CD14-positive monocyte (primary cell): ENCODE data around the gene CAMKV. TPM values are rescaled to one million over a fixed set of nuclear protein-coding genes. Genes with fewer than 3 reads are reported as not detected.

Experiments used
- DNase-seq, 3 donors: peaks; one replicate each; pipeline ENCODE4 v3.0.0-alpha.2; 2011 to 2022
- H2AFZ ChIP-seq: 2 replicates; pipeline ENCODE4 v1.6.0; 2012; ENCODE audit warnings: mild to moderate bottlenecking, low read depth, low read length, inconsistent platforms; ENCODE audit not compliant: insufficient read depth, poor library complexity, severe bottlenecking
- H3K27ac ChIP-seq, 2 donors: 1 replicate in 1 of 2; 2 replicates in 1 of 2; pipeline ENCODE4 v1.5.1; 2012 to 2013; ENCODE audit warnings: low read length in 2 of 2, control low read depth in 1 of 2, inconsistent platforms in 1 of 2, low read depth in 1 of 2, mild to moderate bottlenecking in 1 of 2
- H3K27me3 ChIP-seq, 2 donors: one replicate each; pipeline versions ENCODE4 v1.6.0 to v1.6.1; 2011 to 2013; ENCODE audit warnings: low read length in 2 of 2; ENCODE audit not compliant: control insufficient read depth in 2 of 2, insufficient read depth in 2 of 2
- H3K36me3 ChIP-seq, 2 donors: replicated peaks in 1 of 2; 1 replicate in 1 of 2; 2 replicates in 1 of 2; pipeline versions ENCODE4 v1.5.1 to v1.6.1; 2012 to 2013; ENCODE audit warnings: low read length in 2 of 2, control low read depth in 1 of 2, inconsistent platforms in 1 of 2, mild to moderate bottlenecking in 1 of 2; ENCODE audit not compliant: insufficient read depth in 2 of 2, control insufficient read depth in 1 of 2
- H3K4me1 ChIP-seq, 2 donors: 1 replicate in 1 of 2; 2 replicates in 1 of 2; pipeline versions ENCODE4 v1.5.1 to v1.6.1; 2012 to 2013; ENCODE audit warnings: low read length in 2 of 2, control low read depth in 1 of 2, inconsistent platforms in 1 of 2, mild to moderate bottlenecking in 1 of 2, moderate library complexity in 1 of 2; ENCODE audit not compliant: insufficient read depth in 2 of 2, control insufficient read depth in 1 of 2
- H3K4me2 ChIP-seq: replicated peaks from 2 replicates; pipeline ENCODE3; 2012; ENCODE audit warnings: low read length, moderate library complexity, mild to moderate bottlenecking; ENCODE audit not compliant: poor library complexity, severe bottlenecking; ENCODE audit errors: extremely low read depth
- H3K4me3 ChIP-seq, 3 experiments: fragments of 200-600 bp in 1 of 3; sonication (generic) in 1 of 3; replicated peaks in 1 of 3; 1 replicate in 2 of 3; 2 replicates in 1 of 3; pipeline ENCODE4 v1.5.1; 2011 to 2013; ENCODE audit warnings: low read length in 3 of 3, mild to moderate bottlenecking in 3 of 3, control low read depth in 2 of 3, low read depth in 2 of 3, inconsistent platforms in 1 of 3, moderate library complexity in 1 of 3
- H3K79me2 ChIP-seq: 2 replicates; pipeline ENCODE4 v1.6.0; 2012; ENCODE audit warnings: mild to moderate bottlenecking, control low read depth, inconsistent platforms, low read length, moderate library complexity; ENCODE audit not compliant: insufficient read depth
- H3K9ac ChIP-seq: 2 replicates; pipeline ENCODE4 v1.6.0; 2017; ENCODE audit warnings: low read length, mild to moderate bottlenecking; ENCODE audit not compliant: insufficient read depth, poor library complexity, severe bottlenecking
- H3K9me3 ChIP-seq, 2 donors: replicated peaks in 1 of 2; 1 replicate in 1 of 2; 2 replicates in 1 of 2; pipeline versions ENCODE4 v1.5.1 to v1.6.1; 2012 to 2013; ENCODE audit warnings: low read length in 2 of 2, control low read depth in 1 of 2; ENCODE audit not compliant: control insufficient read depth in 1 of 2, insufficient read depth in 1 of 2
- H4K20me1 ChIP-seq: 2 replicates; pipeline ENCODE4 v1.6.0; 2012; ENCODE audit warnings: mild to moderate bottlenecking, low read length, control low read depth, moderate library complexity; ENCODE audit not compliant: insufficient read depth
- H3K27ac Mint-ChIP-seq, 7 donors: one replicate each; pipeline ENCODE4 v1.8.0; 2020; ENCODE audit warnings: mild to moderate bottlenecking in 7 of 7, mixed read lengths in 7 of 7, moderate library complexity in 6 of 7, inconsistent platforms in 2 of 7
- H3K27me3 Mint-ChIP-seq, 3 donors: one replicate each; pipeline ENCODE4 v1.8.0; 2021 to 2022; ENCODE audit warnings: low read depth in 3 of 3, mild to moderate bottlenecking in 3 of 3, mixed read lengths in 3 of 3, moderate library complexity in 3 of 3, inconsistent platforms in 1 of 3
- H3K36me3 Mint-ChIP-seq, 2 donors: one replicate each; pipeline ENCODE4 v1.8.0; 2020; ENCODE audit warnings: mixed read lengths in 2 of 2, inconsistent platforms in 1 of 2, mild to moderate bottlenecking in 1 of 2
- H3K4me1 Mint-ChIP-seq: one replicate; pipeline ENCODE4 v1.8.0; 2020; ENCODE audit warnings: mild to moderate bottlenecking, mixed read lengths
- H3K4me3 Mint-ChIP-seq, 2 donors: one replicate each; pipeline ENCODE4 v1.8.0; 2020; ENCODE audit warnings: mild to moderate bottlenecking in 2 of 2, mixed read lengths in 2 of 2, moderate library complexity in 1 of 2
- H3K9me3 Mint-ChIP-seq, 7 donors: one replicate each; pipeline ENCODE4 v1.8.0; 2020 to 2022; ENCODE audit warnings: mixed read lengths in 7 of 7, mild to moderate bottlenecking in 6 of 7, moderate library complexity in 6 of 7, inconsistent platforms in 2 of 7
- WGBS: methylation state at CpG from one replicate; pipeline ENCODE4 v1.1.5; 2013; ENCODE audit warnings: missing lambda C conversion rate; ENCODE audit not compliant: insufficient coverage; 5-methylcytosine and 5-hydroxymethylcytosine counted together
- intact Hi-C, 2 donors: fragments of 100-400 bp; cut with micrococcal nuclease; formaldehyde crosslinking; loops; one replicate each; pipeline versions ENCODE4 v1.15.0 to v1.15.1; 2023
- polyA plus RNA-seq, 3 donors: library from polyadenylated mRNA; depleted of rRNA in 1 of 3; unstranded in 2 of 3; stranded (reverse) in 1 of 3; fragments of 300-500 nt in 2 of 3; fragments of >200 nt in 1 of 3; fragmentation: Illumina TruSeq in 2 of 3; gene quantifications; 1 replicate in 2 of 3; 2 replicates in 1 of 3; pipeline ENCODE4 v1.2.3, GENCODE V29; 2012 to 2021
- TF ChIP-seq, protein P1 (sequence below): fragments of 200-600 bp; IDR thresholded peaks from one replicate; pipeline ENCODE4 v1.8.0; 2022; ENCODE audit warnings: antibody characterized with exemption, mild to moderate bottlenecking

The CAMKV gene
- polyA plus RNA-seq, 3 donors: 0.03 to 0.10 TPM; not detected in 1

DNA sequence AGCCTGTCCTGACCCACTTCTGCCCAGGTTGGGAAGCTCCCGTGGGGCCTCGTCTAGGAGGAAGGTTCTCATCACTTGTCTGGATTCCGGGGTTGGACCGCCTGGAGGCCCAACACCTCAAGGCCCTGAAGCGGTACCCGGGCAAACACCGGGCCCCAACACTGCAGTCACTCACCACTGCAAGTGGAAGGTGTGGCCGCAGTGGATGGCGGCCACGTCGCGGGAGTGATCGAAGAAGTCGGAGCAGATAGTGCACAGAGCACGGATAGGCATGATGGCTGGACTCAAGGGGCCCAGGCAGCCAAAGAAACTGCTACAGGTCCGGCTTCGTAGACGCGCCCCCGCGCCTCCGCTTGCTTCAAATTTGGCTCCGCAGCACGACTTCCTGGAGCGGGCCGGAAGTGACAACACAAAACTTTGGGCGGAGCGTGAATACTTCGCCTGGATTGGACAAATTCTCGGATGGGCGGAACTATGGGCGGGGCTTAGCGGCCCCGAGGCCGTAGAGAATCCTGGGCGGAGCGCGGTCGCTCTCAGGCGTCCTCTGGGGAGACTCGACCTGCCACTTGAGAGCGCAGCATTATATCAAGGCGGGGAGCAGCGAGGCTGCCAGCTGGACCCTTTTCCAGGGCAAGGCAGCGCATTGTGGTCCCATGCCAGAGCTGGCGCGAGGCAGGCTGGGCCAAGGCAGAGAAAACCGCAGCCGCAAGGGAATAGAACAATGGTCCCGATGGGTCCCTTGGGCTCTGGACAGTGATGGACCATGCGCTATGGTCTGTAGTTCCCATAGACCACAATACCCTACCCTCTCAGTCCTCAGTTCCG, 13.3 kb downstream of the CAMKV start, which contains the start of gene TRAIP:
TSS of gene TRAIP (minus strand) at position 384 of the 825 bp plus-strand sequence. CDS start at position 273, 111 bp downstream.
- H3K4me1 Mint-ChIP-seq: peaks cover 16% of the 10 kb centered on the region
- no peaks in the 10 kb centered on the region for H3K36me3 ChIP-seq
- H3K4me3 ChIP-seq: peak within 1 kb of the TSS; percentile 65 to 83 (median 82)
- H3K9ac ChIP-seq: peak within 1 kb of the TSS; percentile 68
- peaks cover 0 to 5% (median 0%) of the 10 kb centered on the region in 7 donors for H3K9me3 Mint-ChIP-seq
- DNase-seq: peak; percentile 90 to 94 (median 92)
- TF ChIP-seq, protein P1, sequence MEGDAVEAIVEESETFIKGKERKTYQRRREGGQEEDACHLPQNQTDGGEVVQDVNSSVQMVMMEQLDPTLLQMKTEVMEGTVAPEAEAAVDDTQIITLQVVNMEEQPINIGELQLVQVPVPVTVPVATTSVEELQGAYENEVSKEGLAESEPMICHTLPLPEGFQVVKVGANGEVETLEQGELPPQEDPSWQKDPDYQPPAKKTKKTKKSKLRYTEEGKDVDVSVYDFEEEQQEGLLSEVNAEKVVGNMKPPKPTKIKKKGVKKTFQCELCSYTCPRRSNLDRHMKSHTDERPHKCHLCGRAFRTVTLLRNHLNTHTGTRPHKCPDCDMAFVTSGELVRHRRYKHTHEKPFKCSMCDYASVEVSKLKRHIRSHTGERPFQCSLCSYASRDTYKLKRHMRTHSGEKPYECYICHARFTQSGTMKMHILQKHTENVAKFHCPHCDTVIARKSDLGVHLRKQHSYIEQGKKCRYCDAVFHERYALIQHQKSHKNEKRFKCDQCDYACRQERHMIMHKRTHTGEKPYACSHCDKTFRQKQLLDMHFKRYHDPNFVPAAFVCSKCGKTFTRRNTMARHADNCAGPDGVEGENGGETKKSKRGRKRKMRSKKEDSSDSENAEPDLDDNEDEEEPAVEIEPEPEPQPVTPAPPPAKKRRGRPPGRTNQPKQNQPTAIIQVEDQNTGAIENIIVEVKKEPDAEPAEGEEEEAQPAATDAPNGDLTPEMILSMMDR: no peak
- H3K27me3 Mint-ChIP-seq: peaks cover 0 to 2% (median 1%) of the 10 kb centered on the region in 3 donors
- WGBS: 2% methylated on average over 49 of the region's 52 CpGs
- no peaks in the 10 kb centered on the region for H3K27me3 ChIP-seq
- H3K4me2 ChIP-seq: peak within 1 kb of the TSS; percentile 89
- peak within 1 kb of the TSS; percentile 97 for H2AFZ ChIP-seq
- intact Hi-C loops: loop anchor here (5.0 kb wide), 1 partner anchor 71 kb away; the partner anchor contains the start of gene MON1A (in 2 of the 2)
- H3K4me3 Mint-ChIP-seq: peak within 1 kb of the TSS; percentile 82 to 89
- H3K9me3 ChIP-seq: no peaks in the 10 kb centered on the region
- peaks cover 13 to 16% of the 10 kb centered on the region in 2 donors for H3K4me1 ChIP-seq
- H3K27ac ChIP-seq: peak within 1 kb of the TSS; percentile 32 to 88
- H3K36me3 Mint-ChIP-seq: no peaks in the 10 kb centered on the region
- peaks cover 26% of the 10 kb centered on the region for H3K79me2 ChIP-seq
- no peaks in the 10 kb centered on the region for H4K20me1 ChIP-seq
- H3K27ac Mint-ChIP-seq: peak within 1 kb of the TSS; percentile 68 to 96 (median 89)

GRCh38 chr3:49855662-49856061, 14.0 kb downstream of the CAMKV start:
- peaks cover 26% of the 10 kb centered on the region for H3K79me2 ChIP-seq
- Mint-ChIP-seq H3K36me3 (peaks cover 0 to 2% of the 10 kb centered on the region in 2 donors), H3K4me3 (peak overlapping the region in 1 of 2 donors; percentile 89), H3K9me3 (peaks cover 0 to 5% (median 0%) of the 10 kb centered on the region in 7 donors), H3K27me3 (peaks cover 0 to 2% (median 1%) of the 10 kb centered on the region in 3 donors), H3K27ac (peak overlapping the region in 2 of 7 donors; percentile 89 to 92), H3K4me1 (peaks cover 16% of the 10 kb centered on the region)
- H3K27me3 ChIP-seq: no peaks in the 10 kb centered on the region
- H2AFZ ChIP-seq: peak overlapping the region; percentile 97
- peaks cover 13 to 16% of the 10 kb centered on the region in 2 donors for H3K4me1 ChIP-seq
- peak overlapping the region in 2 of 3 experiments; percentile 82 to 83 for H3K4me3 ChIP-seq
- intact Hi-C loops: loop anchor here (5.0 kb wide), 1 partner anchor 72 kb away; the partner anchor contains the start of gene MON1A (in 2 of the 2)
- WGBS: 90% methylated on average over 2 of the region's 5 CpGs
- H3K9ac ChIP-seq: peak overlapping the region; percentile 68
- peak overlapping the region in 1 of 2 donors; percentile 88 for H3K27ac ChIP-seq
- DNase-seq: no peak
- H4K20me1 ChIP-seq: no peaks in the 10 kb centered on the region
- TF ChIP-seq, protein P1: no peak
- peak overlapping the region; percentile 89 for H3K4me2 ChIP-seq
- H3K36me3 ChIP-seq: no peaks in the 10 kb centered on the region
- no peaks in the 10 kb centered on the region for H3K9me3 ChIP-seq
